HUDEP-2 (cell line): ENCODE measurements around the gene NRG3.
A peak's percentile ranks its signal among the peaks of the same experiment; 100 is the strongest.
"Not testable (repeated sequence)": the region's sequence is repeated elsewhere in the genome, so short reads cannot be mapped to it uniquely, and the experiment has no call there.

Experiments
- DNase-seq, 76 experiments: peaks; one replicate each; lab custom pipeline; 2025; ENCODE audit not compliant: unreplicated experiment in 76 of 76; lab: John Stamatoyannopoulos, UW

NRG3 gene

DNA sequence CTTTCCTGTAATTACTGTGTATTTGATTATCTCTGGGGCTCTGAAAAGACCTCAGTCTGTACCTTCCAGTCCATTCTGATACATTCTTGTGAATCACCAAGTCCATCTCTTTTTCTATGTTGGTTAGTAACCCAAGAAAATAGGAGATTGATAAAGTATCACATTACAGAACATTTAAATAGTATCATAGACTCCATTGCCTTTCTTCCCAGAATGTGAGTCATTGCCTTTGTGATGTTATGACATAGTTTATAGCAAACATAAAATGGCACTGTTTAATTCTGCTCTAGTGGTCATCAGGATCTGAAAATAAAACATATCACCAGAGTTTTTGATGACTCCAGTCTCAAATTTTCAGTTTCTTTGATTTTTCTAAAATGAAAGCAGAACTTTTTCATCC is 78.4 kb downstream of the NRG3 start:
- DNase-seq: no peak

DNA sequence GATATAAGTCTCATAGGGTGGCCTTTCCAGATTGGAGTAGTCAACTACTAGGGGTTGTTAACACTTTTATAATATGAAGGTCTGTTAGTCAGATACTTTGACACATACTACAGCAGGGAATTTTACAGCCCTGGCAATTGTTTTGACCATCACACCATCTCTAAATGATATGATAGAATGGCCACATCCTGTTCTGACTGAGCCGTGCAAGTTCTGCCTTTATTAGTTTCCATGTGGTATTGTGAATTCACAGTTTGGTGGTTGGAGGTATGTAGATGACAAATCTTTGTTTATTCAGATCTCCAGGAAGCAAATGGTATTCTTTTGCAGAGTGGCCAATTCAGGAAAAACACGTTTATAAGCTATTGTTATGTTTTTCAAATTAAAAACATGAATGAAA is 83.0 kb downstream of the NRG3 start:
- no peak for DNase-seq

DNA sequence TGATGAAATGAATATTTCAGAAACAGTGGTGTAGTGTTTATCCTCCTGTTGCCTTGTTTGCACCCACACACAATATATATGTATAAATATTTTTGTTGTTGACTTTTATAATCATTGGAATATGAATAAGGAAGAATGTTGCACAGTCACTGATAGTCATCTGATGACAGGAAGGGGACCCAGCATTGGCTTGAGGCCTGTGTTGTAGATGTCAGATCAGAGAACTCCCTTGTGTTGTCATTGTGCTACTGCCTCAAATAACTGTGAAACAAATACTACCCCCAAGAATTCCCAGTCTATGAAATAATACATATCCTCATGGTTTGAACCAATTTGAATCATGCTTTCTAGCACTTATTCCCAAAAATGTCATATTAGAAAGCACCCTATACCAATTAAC is 84.0 kb downstream of the NRG3 start:
- no peak for DNase-seq

DNA sequence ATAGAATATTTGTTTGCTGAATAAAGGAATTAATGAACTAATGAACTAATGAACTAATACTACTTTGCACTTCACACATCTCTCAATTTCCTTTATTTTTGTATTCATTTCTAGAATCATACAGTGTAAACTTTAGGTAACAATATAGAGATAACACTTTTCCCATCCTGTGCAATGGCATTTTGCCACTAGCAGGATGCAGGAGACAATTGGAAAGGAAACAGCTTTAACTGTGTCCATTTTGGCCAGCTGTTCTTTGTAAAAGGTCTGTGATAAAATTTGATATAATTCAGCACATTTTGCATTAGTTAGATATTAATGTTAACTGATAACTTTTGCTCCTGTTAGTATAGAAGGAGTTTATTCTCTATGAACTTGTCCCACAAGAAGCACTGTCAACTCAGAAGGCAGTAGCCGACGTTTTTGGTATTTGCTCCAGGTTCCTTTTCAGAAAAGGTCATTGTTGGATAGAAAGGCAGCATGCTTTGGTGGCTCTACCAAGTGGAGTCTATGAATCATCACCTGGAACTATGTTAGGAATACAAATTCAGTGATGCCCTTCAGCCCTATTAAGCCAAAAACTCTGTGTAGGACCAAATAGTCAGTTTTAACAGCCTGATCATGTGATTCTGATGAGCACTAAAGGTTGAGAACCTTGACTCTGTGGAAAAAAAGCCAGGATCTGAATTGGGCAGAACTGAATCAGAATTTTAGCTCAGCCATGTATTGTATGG is 86.6 kb downstream of the NRG3 start:
- DNase-seq: no peak

DNA sequence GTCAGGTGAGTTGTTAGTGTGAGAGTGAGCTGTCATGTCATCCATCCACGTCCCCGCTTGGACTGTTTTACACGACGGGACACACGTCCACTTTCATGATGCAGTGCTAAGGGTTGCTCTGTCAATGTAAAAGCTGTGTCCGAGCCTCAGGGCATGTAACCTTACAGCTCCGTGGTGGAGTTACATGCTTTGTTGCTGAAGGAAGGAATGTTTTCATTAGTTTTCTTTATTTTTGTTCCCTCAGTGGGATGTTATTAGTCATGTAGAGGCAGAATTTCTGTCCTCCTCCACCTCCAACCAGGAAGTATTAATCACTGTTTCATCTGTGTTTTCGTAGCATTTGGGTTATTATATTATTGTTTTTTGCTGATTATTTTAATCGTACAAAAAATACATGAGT is 88.6 kb downstream of the NRG3 start:
- no peak for DNase-seq

DNA sequence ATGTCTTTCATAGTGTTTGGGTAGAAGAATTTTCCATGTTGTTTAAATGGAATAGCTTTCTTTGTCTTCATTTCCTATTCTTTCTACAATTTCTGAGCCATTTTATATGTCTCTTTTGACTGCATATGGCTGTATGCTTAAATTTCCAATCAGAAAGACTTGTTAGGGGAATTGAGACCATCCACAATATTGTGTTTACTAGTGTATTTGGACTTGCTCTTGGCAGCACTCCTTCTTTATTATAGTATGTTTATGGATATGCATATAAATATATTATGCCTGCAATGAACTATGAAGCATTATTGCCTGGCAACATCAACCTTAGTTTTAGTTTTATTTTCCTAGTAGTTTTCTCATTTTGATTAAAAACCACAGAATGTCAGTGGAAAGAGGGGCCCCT is 92.7 kb downstream of the NRG3 start:
- DNase-seq: no peak

DNA sequence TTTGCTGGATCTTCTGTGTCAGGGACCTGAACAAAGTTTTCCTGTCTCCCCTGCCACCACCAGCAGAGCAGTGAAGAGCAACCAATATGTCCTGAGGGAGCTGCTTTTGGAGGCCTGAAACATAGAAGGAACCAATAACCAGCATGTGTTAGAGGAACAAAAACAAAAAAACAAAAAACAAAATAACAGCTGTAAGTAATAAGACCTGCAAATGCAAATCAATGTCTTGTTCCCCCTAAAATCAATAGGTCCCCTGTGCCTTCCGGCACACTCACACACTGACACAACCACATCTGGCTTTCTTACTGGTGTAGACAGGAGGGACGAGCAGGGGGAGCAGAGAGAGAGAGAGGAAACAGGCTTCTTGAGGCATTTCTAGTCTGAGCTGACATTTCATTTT is 94.1 kb downstream of the NRG3 start:
- DNase-seq: no peak

DNA sequence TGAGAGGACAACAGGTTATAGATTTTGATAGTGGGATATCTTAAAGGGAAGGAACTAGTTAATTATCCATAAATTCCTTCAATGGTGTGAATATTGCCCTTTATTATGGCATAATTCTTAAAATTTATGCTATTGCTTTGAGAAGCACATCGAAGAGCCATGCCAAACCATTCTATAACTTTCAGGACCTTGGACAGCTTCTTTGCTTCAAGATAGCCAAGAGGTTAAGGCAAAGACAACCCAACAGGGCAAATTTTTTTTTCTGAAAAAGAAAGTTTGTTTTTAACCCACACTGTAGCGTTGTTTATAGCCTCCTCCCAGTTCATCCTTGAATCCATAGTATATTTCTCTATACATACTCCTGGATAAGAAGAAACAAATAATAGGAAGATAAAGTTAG is 103.2 kb downstream of the NRG3 start:
- DNase-seq: peak in 6 of 76 experiments; percentile 0 to 7 (median 1)

DNA sequence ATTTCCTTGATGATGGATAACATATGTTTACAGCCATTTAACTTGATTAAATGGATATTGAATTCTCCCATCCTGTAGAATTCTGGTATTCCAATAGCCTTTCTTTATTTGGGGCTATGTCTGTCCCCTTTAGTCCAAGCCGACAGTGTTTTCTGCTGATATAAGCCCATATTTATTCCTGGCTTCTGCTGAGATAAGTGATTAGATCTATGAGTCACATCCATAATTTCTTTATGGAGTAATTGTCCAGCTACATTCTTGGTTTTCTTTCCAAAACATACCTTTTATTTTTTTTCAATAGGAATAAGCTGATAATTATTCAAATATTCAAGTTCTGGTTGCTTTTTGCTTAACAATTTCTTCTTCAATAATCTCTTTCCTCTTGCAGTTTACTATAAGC is 106.7 kb downstream of the NRG3 start:
- DNase-seq: no peak

DNA sequence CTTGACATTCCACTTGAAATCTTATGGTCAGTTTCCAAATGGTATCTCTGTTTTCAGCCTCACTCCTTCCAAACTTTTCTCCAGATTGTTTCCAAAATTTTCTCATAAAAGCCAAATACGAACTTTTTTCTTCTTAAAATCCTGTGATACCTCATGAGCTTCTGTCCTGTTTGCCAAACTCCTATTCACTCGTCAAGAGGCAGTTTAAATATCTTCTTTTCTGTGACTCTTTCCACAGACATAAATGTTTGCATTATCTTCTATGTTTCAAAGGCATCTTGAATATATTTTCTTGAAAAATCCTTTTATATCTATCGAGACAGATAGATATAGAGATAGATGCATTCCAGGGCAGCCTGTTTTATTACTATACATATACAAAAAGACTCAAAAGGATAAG is 109.4 kb downstream of the NRG3 start:
- DNase-seq: no peak

DNA sequence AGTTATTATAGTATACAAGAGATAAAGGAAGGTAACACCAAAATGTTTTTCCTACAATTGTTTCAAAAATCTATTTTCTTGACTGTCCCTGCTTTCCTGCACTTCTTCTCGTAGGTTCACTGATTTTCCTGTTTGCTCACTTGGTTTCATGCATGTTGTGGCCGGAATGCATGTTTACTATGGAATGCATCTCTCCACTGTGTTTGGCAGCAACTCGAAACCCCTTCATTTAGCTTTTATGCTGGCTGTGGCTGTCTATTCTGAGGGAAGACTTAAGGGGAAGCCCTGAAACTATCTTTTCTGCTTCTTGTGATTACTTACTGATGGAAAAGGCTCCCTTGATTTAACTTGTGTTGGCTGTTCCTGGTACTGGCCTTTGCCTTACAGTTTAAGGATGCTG is 120.3 kb downstream of the NRG3 start:
- DNase-seq: no peak

DNA sequence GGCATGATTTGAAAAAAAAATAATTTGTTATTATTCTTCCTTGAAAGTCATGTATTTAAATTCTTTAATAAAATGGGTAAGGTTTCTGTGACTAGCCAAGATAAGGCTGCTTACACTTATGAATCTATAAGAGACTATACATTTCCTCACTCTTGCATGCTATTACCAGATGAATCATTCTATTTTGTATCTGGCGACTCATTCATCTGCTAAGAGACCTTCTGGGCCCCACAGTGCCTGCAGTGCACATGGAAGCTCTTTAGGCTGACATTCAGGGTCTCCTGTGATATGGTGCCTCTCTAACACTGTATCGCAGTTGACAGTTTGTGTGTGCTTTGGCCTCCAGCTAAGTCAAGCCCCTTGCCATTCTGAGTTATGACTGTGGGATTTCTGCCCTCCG is 121.9 kb downstream of the NRG3 start:
- DNase-seq: no peak

DNA sequence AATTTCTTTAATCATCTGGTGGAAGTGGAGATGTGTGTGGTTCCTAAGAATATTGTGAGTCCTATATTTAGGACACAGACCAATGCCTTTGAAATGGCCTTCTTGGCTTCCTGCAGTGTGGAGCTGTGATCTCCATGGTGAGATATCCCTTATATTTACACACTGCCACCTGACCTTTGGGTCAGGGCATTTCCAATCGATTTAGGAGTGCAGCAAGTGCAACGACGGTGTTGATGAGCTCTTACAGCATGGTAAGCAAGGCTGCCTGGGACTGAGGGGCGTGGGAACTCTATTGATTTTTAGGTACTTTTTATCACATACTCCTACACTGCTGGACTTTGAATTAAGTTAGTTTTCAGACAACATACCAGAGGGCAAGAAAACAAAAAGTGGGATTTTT is 146.0 kb downstream of the NRG3 start:
- DNase-seq: no peak

DNA sequence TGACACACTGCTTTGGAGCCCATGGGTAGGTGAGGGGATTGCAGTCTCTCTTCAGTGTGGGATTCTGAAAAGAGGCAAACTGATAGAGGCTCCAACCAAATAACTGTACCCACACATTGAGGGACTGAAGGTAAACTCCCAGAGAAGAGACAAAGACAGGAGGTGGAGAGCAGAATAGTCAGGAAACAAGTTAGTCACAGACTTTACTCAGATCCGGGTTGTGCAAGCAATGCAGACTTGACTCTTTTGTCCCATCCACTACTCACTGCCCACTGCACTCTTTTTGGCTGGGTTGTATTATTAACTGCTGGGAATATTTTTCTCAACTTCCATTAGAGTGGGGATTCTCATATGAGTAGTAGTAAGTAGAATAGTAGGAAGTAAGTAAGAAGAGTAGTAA is 152.7 kb downstream of the NRG3 start:
- DNase-seq: no peak

DNA sequence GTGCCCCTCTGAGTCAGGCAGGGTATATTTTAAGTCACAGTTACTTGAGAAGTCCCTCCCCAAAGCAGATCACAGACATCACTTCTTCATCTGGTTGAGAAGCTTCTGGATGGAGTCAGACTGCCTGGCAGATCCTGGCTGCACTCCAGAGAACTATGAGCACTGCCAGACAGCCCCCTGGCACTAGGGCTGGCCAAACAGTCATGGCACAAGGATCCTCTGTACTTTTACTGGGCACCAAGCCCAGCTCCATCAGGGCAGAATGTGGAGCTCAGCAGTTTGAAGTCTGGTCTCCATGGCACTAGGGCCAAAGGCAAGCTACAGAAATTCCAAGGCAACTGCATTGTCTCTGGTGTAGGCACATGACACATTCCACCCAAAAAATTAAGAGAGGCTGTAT is 162.1 kb downstream of the NRG3 start:
- no peak for DNase-seq

DNA sequence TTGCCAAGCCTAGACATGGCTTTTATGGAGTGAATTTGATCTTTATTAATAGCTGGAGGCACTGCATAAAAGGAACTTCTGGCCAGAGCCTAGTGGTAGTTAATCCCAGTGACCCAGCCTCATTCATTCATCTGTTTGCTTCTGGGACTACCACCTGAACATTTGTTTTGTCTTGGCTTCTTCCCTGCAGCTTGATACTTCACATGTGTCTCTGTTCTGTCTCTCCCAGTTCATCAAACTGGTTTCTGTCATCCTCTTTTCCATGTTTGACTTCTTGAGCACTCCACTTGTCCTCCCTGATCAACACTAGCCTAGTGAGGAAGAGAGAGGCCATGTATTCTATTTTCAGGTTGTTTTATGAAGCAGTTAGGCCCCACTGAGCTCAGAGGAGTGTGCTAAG is 163.6 kb downstream of the NRG3 start:
- DNase-seq: no peak

DNA sequence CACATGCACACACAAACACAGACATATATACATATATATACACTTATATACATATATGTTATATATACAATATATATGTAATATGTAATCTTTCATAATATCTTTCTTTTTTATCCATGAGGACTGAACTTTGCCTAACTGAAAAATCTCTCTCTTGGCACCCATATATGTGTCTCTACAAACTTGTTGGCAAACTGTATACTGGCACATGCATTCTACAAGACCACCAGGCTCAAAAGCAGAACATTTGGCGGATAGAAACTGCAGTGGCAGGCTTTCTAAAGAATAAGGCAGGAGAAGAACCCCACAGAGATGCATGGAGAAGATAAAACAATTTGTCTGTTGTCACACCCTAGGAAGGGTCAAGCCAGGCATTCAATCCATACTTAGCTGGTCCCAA is 165.3 kb downstream of the NRG3 start:
- DNase-seq: no peak

DNA sequence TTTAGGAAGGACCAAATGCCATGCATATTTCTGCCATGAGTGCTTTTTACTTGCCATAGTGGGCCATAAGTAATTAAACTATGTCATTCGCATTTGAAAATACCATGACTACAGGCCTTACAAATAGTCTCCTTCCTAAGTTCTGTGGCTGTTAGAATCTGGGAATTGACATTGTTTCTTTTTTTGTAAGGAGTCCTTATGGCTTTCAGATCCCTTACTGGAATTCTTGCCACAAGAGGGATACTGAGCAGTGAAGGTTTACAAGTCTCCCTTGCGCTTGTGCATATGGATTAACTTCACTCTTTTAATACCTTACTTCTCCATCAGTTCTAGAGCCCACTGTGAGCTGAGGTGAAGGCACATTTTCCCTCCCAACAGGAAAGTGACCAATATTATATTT is 166.0 kb downstream of the NRG3 start:
- DNase-seq: no peak

DNA sequence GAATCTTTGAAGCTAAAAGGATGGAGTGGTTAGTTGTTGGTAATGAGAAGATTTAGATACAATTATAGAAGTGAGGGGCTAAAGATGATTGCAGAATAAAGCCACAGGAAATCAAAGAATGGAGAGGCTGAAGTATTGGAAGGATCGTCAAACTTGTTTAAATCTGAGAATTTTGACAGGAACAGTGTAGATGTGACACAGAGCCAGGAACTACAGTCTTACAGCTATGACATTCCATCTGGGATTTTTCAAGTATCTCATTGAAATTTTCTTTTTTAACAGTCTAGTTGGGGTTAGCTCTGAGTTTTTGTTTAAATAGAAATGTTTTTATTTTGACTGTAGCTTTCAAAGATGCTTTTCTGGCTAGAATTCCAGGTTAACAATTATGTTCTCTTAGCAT is 181.4 kb downstream of the NRG3 start:
- DNase-seq: no peak

DNA sequence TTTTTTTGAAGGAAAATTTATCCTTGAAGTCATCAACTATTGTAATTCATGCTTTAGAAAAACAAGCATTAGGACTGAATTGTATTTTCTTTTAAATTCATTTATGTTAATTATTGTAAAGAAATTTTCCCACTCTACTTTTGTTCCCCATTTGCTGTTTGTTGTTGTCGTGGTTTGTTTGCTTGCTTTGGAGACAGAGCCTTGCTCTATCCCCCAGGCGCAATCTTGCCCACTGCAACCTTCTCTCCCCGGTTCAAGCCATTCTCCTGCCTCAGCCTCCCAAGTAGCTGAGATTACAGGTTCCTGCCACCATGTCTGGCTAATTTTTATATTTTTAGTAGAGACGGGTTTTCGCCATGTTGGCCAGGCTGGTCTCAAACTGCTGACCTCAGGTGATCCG is 192.2 kb downstream of the NRG3 start:
- not testable (repeated sequence) for DNase-seq

DNA sequence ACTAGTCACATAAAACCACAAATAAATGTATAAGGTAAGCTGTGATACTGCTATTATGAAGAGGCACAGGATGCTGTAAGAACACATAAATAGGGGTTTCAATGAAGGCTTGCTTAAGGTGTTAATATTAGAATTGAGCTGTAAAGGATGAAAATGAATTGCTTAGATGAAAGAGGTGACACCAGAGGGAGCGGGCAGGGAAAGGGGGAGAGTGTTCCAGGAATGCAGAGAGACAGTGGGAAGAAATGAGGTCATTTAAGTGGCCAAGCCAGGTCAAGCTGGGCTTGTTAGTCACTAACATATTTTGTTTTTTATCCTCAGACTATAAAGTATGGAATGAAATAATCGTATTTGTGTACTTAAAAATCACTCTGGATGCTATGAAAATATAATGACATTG is 193.5 kb downstream of the NRG3 start:
- no peak for DNase-seq

DNA sequence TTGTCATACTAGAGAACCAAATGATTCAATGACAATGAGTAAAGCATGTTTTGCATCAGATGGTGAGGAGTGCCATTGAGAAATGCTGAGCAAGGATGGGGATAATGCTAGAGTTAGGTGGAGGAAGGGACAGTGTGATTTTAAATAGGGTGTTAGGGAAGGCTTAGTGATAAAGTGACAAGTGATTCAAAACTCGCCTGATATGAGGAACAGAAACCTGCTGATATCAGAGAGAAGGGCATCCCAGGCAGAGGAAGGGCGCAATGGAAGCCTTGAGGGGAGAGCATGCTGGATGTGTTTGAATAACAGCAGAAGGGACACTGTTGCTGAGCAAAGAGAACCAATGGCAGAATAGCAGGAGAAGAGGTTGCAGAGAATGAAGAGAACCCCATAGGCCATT is 196.2 kb downstream of the NRG3 start:
- no peak for DNase-seq

DNA sequence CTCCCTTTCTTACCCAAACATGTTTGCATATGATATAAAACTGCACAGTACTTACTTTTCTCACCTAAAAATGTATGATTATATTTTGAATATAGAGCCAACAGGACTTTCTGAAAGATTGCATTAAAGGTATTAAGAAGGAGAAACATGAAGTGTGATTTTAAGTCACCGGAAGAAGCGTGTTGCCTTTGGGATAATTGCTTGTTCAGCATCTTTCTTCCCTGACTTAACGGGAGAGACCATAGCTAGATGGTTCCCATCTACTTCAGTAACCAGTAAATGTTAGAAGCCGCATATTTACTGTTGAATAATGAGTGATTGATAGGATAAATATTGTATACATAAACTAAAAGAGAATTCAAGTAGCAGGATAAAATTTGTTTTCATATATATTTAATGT is 197.1 kb downstream of the NRG3 start:
- DNase-seq: no peak
